HEK293 (cell line): ENCODE measurements around the gene FGD3.

Source experiments
- CTCF ChIA-PET: fragments of 350-600 bp; formaldehyde crosslinking; extraction: SDS; loops from one replicate; lab custom pipeline; 2021; ENCODE audit warnings: antibody characterized with exemption; lab: Yijun Ruan, JAX
- POLR2A ChIA-PET: fragments of 300-600 bp; formaldehyde crosslinking; extraction: SDS; loops from one replicate; lab custom pipeline; 2020; ENCODE audit warnings: antibody characterized with exemption, inconsistent platforms; lab: Yijun Ruan, JAX
- H3K27ac ChIP-seq: fragments of 200-500 bp; sonication (Bioruptor generic); 2 replicates; pipeline ENCODE4 v1.5.1; 2014; ENCODE audit warnings: low read depth, low read length, control low read depth, inconsistent platforms; ENCODE audit errors: extremely low read depth
- H3K36me3 ChIP-seq, 2 experiments: fragments of 200-500 bp in 1 of 2; sonication (Bioruptor generic) in 1 of 2; 1 replicate in 1 of 2; 2 replicates in 1 of 2; pipeline ENCODE4 v1.5.1; 2014 to 2017; ENCODE audit warnings: inconsistent platforms in 2 of 2, low read length in 2 of 2; ENCODE audit not compliant: control insufficient read depth in 2 of 2, insufficient read depth in 1 of 2
- H3K4me1 ChIP-seq: fragments of 200-500 bp; sonication (Bioruptor generic); 2 replicates; pipeline ENCODE4 v1.5.1; 2014; ENCODE audit warnings: mild to moderate bottlenecking, low read length, inconsistent platforms; ENCODE audit not compliant: control insufficient read depth, insufficient read depth
- H3K4me3 ChIP-seq: 2 replicates; pipeline ENCODE4 v1.5.1; 2011; ENCODE audit warnings: low read depth, mild to moderate bottlenecking, control low read depth, low read length, moderate library complexity
- H3K9me3 ChIP-seq: fragments of 200-500 bp; sonication (Bioruptor generic); 2 replicates; pipeline ENCODE4 v1.5.1; 2014; ENCODE audit warnings: low read depth, low read length, inconsistent platforms; ENCODE audit not compliant: control insufficient read depth, insufficient read depth
- BCL11B ChIP-seq: fragments of 450-650 bp; formaldehyde crosslinking; IDR thresholded peaks from 2 replicates; pipeline ENCODE4 v1.5.1; 2016; ENCODE audit warnings: low read depth, missing biosample characterization, missing genetic modification characterization
- BCL6B ChIP-seq: fragments of 450-650 bp; formaldehyde crosslinking; IDR thresholded peaks from 2 replicates; pipeline ENCODE4 v1.5.1; 2017; ENCODE audit warnings: missing biosample characterization, missing genetic modification characterization
- ELK4 ChIP-seq: IDR thresholded peaks from 2 replicates; pipeline ENCODE4 v1.6.1; 2011; ENCODE audit warnings: mild to moderate bottlenecking, low read depth, low read length, borderline replicate concordance
- FEZF1 ChIP-seq: fragments of 450-650 bp; formaldehyde crosslinking; IDR thresholded peaks from 2 replicates; pipeline ENCODE4 v1.5.1; 2016; ENCODE audit warnings: missing biosample characterization, missing genetic modification characterization
- HOXA7 ChIP-seq: sonication (generic); formaldehyde crosslinking; IDR thresholded peaks from 2 replicates; pipeline ENCODE4 v1.8.1; 2022; ENCODE audit warnings: missing genetic modification reagents, borderline replicate concordance
- MEIS1 ChIP-seq: sonication (generic); formaldehyde crosslinking; IDR thresholded peaks from 2 replicates; pipeline ENCODE4 v1.8.1; 2022; ENCODE audit warnings: missing genetic modification reagents, mild to moderate bottlenecking, borderline replicate concordance
- SALL2 ChIP-seq: fragments of 450-650 bp; formaldehyde crosslinking; IDR thresholded peaks from 2 replicates; pipeline ENCODE4 v1.5.0; 2017; ENCODE audit warnings: missing biosample characterization, mild to moderate bottlenecking, missing genetic modification characterization, borderline replicate concordance
- SCRT2 ChIP-seq: fragments of 450-650 bp; formaldehyde crosslinking; IDR thresholded peaks from 2 replicates; pipeline ENCODE4 v1.5.1; 2016; ENCODE audit warnings: missing biosample characterization, missing genetic modification characterization
- TCF7L2 ChIP-seq: IDR thresholded peaks from 2 replicates; pipeline ENCODE4 v1.6.1; 2011; ENCODE audit warnings: low read depth, mild to moderate bottlenecking, inconsistent platforms, low read length, moderate library complexity, borderline replicate concordance
- ZBTB1 ChIP-seq: fragments of 450-650 bp; formaldehyde crosslinking; IDR thresholded peaks from 2 replicates; pipeline ENCODE4 v1.5.1; 2016; ENCODE audit warnings: missing biosample characterization, missing genetic modification characterization
- ZBTB10 ChIP-seq: fragments of 450-650 bp; formaldehyde crosslinking; IDR thresholded peaks from 2 replicates; pipeline ENCODE4 v1.5.1; 2016; ENCODE audit warnings: missing biosample characterization, missing genetic modification characterization
- ZBTB17 ChIP-seq: fragments of 450-650 bp; formaldehyde crosslinking; IDR thresholded peaks from 2 replicates; pipeline ENCODE4 v1.5.1; 2016; ENCODE audit warnings: missing biosample characterization, missing genetic modification characterization
- ZBTB6 ChIP-seq: fragments of 450-650 bp; formaldehyde crosslinking; IDR thresholded peaks from 2 replicates; pipeline ENCODE4 v1.5.1; 2017; ENCODE audit warnings: missing biosample characterization, missing genetic modification characterization
- ZFP3 ChIP-seq: fragments of 450-650 bp; formaldehyde crosslinking; IDR thresholded peaks from 2 replicates; pipeline ENCODE4 v1.5.1; 2016; ENCODE audit warnings: low read depth, missing biosample characterization, missing genetic modification characterization
- ZNF157 ChIP-seq: fragments of 450-650 bp; formaldehyde crosslinking; IDR thresholded peaks from 2 replicates; pipeline ENCODE4 v1.5.1; 2016; ENCODE audit warnings: missing biosample characterization, missing genetic modification characterization
- ZNF169 ChIP-seq: fragments of 450-650 bp; formaldehyde crosslinking; IDR thresholded peaks from 2 replicates; pipeline ENCODE4 v1.5.1; 2016; ENCODE audit warnings: missing biosample characterization, missing genetic modification characterization
- ZNF18 ChIP-seq: fragments of 450-650 bp; formaldehyde crosslinking; IDR thresholded peaks from 2 replicates; pipeline ENCODE4 v1.5.1; 2016; ENCODE audit warnings: missing biosample characterization, missing genetic modification characterization
- ZNF335 ChIP-seq: fragments of 450-650 bp; formaldehyde crosslinking; conservative IDR thresholded peaks from 2 replicates; pipeline ENCODE4 v1.5.1; 2016; ENCODE audit warnings: missing biosample characterization, missing genetic modification characterization
- ZNF350 ChIP-seq: fragments of 450-650 bp; formaldehyde crosslinking; IDR thresholded peaks from 2 replicates; pipeline ENCODE4 v1.5.0; 2017; ENCODE audit warnings: missing biosample characterization, mild to moderate bottlenecking, missing genetic modification characterization
- ZNF394 ChIP-seq: fragments of 450-650 bp; formaldehyde crosslinking; IDR thresholded peaks from 2 replicates; pipeline ENCODE4 v1.5.1; 2016; ENCODE audit warnings: missing biosample characterization, missing genetic modification characterization, mild to moderate bottlenecking, moderate library complexity, borderline replicate concordance
- ZNF473 ChIP-seq: fragments of 450-650 bp; formaldehyde crosslinking; IDR thresholded peaks from 2 replicates; pipeline ENCODE4 v1.5.1; 2017; ENCODE audit warnings: missing biosample characterization, missing genetic modification characterization
- ZNF561 ChIP-seq: fragments of 450-650 bp; IDR thresholded peaks from 2 replicates; pipeline ENCODE4 v1.5.1; 2018; ENCODE audit warnings: missing biosample characterization, missing genetic modification characterization, borderline replicate concordance
- ZNF580 ChIP-seq: fragments of 450-650 bp; formaldehyde crosslinking; IDR thresholded peaks from 2 replicates; pipeline ENCODE4 v1.5.1; 2016; ENCODE audit warnings: missing biosample characterization, missing genetic modification characterization
- ZNF639 ChIP-seq: fragments of 450-650 bp; formaldehyde crosslinking; IDR thresholded peaks from 2 replicates; pipeline ENCODE4 v1.5.1; 2016; ENCODE audit warnings: missing biosample characterization, missing genetic modification characterization
- ZNF658 ChIP-seq: fragments of 450-650 bp; formaldehyde crosslinking; IDR thresholded peaks from 2 replicates; pipeline ENCODE4; 2016; ENCODE audit warnings: missing biosample characterization, missing genetic modification characterization
- ZNF768 ChIP-seq: fragments of 450-650 bp; formaldehyde crosslinking; IDR thresholded peaks from 2 replicates; pipeline ENCODE4 v1.5.1; 2018; ENCODE audit warnings: missing biosample characterization, mild to moderate bottlenecking, missing genetic modification characterization
- ZSCAN16 ChIP-seq: fragments of 450-650 bp; formaldehyde crosslinking; IDR thresholded peaks from 2 replicates; pipeline ENCODE4 v1.5.1; 2016; ENCODE audit warnings: missing biosample characterization, missing genetic modification characterization
- ZXDB ChIP-seq: fragments of 450-650 bp; formaldehyde crosslinking; IDR thresholded peaks from 2 replicates; pipeline ENCODE4 v1.5.1; 2016; ENCODE audit warnings: missing biosample characterization, missing genetic modification characterization

The FGD3 gene

GRCh38 chr9:92971121-92971520, 23.8 kb downstream of the FGD3 start:
- no peak overlapping the region for H3K4me3 ChIP-seq
- no peak overlapping the region for H3K27ac ChIP-seq
- ChIA-PET POLR2A (no interaction called here), CTCF (interaction anchor here (0.9 to 1.5 kb wide), 2 partner anchors 14 to 16 kb away, joined by 4 to 5 read pairs; no protein-coding TSS in a partner anchor)
- TF ChIP-seq ZXDB (tag by site-specific recombination) = no peak
- TF ChIP-seq ZNF658 (tag by site-specific recombination) = no peak
- TF ChIP-seq SCRT2 (tag by site-specific recombination) = no peak
- no peak for TF ChIP-seq ZNF335 (tag by site-specific recombination)
- no peak for TF ChIP-seq ZNF169 (tag by site-specific recombination)
- no peak for TF ChIP-seq SALL2 (tag by site-specific recombination)
- no peak for TF ChIP-seq ZNF473
- no peak for TF ChIP-seq ZBTB10 (tag by site-specific recombination)
- TF ChIP-seq ZSCAN16 = no peak
- TF ChIP-seq ZBTB17 (tag by site-specific recombination) = no peak
- TF ChIP-seq ZNF394 (tag by site-specific recombination) = no peak
- TF ChIP-seq ELK4 = no peak
- no peak for TF ChIP-seq ZBTB1 (tag by site-specific recombination)
- no peak for TF ChIP-seq ZNF580 (tag by site-specific recombination)
- no peak for TF ChIP-seq HOXA7 (CRISPR knock-in tag)
- TF ChIP-seq MEIS1 (CRISPR knock-in tag) = no peak
- no peak for TF ChIP-seq ZFP3
- H3K36me3 ChIP-seq = no peaks in the 10 kb centered on the region
- H3K9me3 ChIP-seq = no peaks in the 10 kb centered on the region
- no peaks in the 10 kb centered on the region for H3K4me1 ChIP-seq

- Histone ChIP-seq H3K4me1 (no peaks in the 10 kb centered on the region), H3K36me3 (no peaks in the 10 kb centered on the region), H3K4me3 (no peak overlapping the region), H3K9me3 (no peaks in the 10 kb centered on the region), H3K27ac (no peak overlapping the region)
- ChIA-PET CTCF (interaction anchor here (0.7 to 1.5 kb wide), 4 partner anchors 14 to 32 kb away, joined by 3 to 5 read pairs (median 3); no protein-coding TSS in a partner anchor), POLR2A (no interaction called here)
- TF ChIP-seq ZNF561 (tag by site-specific recombination) (no peak), BCL6B (no peak), ZNF768 (tag by site-specific recombination) (no peak), ZNF157 (tag by site-specific recombination) (no peak), ZNF18 (no peak), ZNF473 (no peak), ZNF350 (no peak), FEZF1 (tag by site-specific recombination) (no peak), ZBTB6 (tag by site-specific recombination) (no peak), ZNF639 (tag by site-specific recombination) (no peak), TCF7L2 (no peak), BCL11B (tag by site-specific recombination) (no peak)
These were observed 24.5 kb downstream of the FGD3 start for GRCh38 chr9:92971776-92972175.
